ENCODE results near the gene SLCO3A1. TPM values are rescaled to one million over a fixed set of nuclear protein-coding genes. Genes with fewer than 3 reads are reported as not detected.

Gene SLCO3A1
- total RNA-seq, 1 experiment from 2014 or later = 9.1 TPM

DNA sequence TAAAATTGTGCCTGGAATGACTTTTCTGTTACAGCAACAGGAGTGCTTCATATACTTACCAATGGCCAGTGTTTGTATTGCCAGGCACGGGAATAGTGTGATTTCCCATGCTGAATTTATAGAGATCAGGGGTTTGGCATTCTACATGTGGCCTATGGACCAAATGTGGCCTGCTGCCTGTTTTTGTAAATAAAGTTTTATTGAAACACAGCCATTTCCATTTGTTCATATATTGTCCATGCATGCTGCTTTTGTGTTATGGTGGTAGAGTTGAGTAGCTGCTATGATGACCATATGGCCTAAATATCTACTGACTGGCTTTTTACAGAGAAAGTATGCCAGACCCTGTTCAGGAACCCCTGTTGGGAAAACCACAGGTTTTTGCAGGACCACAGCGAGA lies 55.6 kb downstream of the SLCO3A1 start:
- Mint-ChIP-seq H3K9me3 (no peaks in the 10 kb centered on the region), H3K36me3 (no peaks in the 10 kb centered on the region), H3K27ac (no peak overlapping the region), H3K27me3 (ENCODE audit: low read depth) (no peaks in the 10 kb centered on the region), H3K4me1 (peaks cover 12% of the 10 kb centered on the region), H3K4me3 (no peak overlapping the region)
- DNase-seq (ENCODE audit: low spot score) (no peak), ATAC-seq (no peak)
- CTCF ChIA-PET = interaction anchor here (0.8 to 1.0 kb wide), 2 partner anchors 56 to 59 kb away, joined by 3 read pairs; partner anchors contain the start of gene SLCO3A1
- TF ChIP-seq, protein P1, sequence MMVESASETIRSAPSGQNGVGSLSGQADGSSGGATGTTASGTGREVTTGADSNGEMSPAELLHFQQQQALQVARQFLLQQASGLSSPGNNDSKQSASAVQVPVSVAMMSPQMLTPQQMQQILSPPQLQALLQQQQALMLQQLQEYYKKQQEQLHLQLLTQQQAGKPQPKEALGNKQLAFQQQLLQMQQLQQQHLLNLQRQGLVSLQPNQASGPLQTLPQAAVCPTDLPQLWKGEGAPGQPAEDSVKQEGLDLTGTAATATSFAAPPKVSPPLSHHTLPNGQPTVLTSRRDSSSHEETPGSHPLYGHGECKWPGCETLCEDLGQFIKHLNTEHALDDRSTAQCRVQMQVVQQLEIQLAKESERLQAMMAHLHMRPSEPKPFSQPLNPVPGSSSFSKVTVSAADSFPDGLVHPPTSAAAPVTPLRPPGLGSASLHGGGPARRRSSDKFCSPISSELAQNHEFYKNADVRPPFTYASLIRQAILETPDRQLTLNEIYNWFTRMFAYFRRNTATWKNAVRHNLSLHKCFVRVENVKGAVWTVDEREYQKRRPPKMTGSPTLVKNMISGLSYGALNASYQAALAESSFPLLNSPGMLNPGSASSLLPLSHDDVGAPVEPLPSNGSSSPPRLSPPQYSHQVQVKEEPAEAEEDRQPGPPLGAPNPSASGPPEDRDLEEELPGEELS (CRISPR knock-in tag; IDR thresholded peaks at IDR 0.05) = no peak
- TF ChIP-seq, protein P2, sequence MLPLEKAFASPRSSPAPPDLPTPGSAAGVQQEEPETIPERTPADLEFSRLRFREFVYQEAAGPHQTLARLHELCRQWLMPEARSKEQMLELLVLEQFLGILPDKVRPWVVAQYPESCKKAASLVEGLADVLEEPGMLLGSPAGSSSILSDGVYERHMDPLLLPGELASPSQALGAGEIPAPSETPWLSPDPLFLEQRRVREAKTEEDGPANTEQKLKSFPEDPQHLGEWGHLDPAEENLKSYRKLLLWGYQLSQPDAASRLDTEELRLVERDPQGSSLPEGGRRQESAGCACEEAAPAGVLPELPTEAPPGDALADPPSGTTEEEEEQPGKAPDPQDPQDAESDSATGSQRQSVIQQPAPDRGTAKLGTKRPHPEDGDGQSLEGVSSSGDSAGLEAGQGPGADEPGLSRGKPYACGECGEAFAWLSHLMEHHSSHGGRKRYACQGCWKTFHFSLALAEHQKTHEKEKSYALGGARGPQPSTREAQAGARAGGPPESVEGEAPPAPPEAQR (CRISPR knock-in tag; IDR thresholded peaks at IDR 0.05) = no peak
- TF ChIP-seq FOXK1 (CRISPR knock-in tag; IDR thresholded peaks at IDR 0.05) (no peak), ZNF219 (CRISPR knock-in tag; IDR thresholded peaks at IDR 0.05; ENCODE audit: borderline replicate concordance) (no peak), NR3C1 (CRISPR knock-in tag; conservative IDR thresholded peaks at IDR 0.05; ENCODE audit: low read depth) (no peak), ZNF121 (CRISPR knock-in tag; IDR thresholded peaks at IDR 0.05) (no peak), NFE2L1 (CRISPR knock-in tag; IDR thresholded peaks at IDR 0.05) (no peak), EMX1 (CRISPR knock-in tag; IDR thresholded peaks at IDR 0.05) (no peak), GTF2I (CRISPR knock-in tag; conservative IDR thresholded peaks at IDR 0.05) (no peak), ESRRA (CRISPR knock-in tag; IDR thresholded peaks at IDR 0.05; ENCODE audit: borderline replicate concordance) (no peak), RELA (CRISPR knock-in tag; IDR thresholded peaks at IDR 0.05; ENCODE audit: borderline replicate concordance) (no peak), RORB (CRISPR knock-in tag; IDR thresholded peaks at IDR 0.05) (no peak), TEAD4 (CRISPR knock-in tag; IDR thresholded peaks at IDR 0.05) (no peak)
- TF ChIP-seq, protein P3, sequence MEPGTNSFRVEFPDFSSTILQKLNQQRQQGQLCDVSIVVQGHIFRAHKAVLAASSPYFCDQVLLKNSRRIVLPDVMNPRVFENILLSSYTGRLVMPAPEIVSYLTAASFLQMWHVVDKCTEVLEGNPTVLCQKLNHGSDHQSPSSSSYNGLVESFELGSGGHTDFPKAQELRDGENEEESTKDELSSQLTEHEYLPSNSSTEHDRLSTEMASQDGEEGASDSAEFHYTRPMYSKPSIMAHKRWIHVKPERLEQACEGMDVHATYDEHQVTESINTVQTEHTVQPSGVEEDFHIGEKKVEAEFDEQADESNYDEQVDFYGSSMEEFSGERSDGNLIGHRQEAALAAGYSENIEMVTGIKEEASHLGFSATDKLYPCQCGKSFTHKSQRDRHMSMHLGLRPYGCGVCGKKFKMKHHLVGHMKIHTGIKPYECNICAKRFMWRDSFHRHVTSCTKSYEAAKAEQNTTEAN (CRISPR knock-in tag; IDR thresholded peaks at IDR 0.05) = no peak
- TF ChIP-seq, protein P4, sequence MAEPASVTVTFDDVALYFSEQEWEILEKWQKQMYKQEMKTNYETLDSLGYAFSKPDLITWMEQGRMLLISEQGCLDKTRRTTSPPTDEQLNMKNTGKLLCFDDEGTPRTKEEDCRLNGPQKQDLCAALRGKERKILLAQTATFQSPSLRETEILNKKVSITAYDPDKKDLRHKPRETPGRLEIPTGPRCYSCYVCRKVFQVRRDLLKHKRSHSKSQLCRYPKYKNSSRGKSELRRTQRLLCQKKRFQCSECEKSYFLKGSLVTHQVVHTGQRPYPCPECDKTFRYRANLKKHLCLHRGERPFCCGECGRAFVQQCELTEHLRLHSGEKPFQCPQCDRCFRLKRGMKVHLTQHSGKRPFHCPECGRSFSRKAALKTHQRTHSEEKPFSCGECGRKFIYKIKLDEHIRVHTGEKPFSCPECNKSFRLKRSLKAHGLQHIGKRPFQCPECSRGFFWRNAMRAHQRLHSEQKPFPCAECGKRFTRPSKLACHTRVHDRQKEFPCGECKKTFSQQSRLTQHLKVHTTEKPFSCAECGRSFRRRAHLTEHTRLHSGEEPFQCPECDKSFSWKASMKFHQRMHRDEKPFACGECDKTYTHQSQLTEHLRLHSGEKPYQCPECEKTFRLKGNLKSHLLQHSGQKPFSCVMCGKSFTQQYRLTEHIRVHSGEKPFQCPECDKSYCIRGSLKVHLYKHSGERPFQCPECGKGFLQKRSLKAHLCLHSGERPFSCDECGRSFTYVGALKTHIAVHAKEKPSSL (CRISPR knock-in tag; conservative IDR thresholded peaks at IDR 0.05) = no peak
- TF ChIP-seq, protein P5, sequence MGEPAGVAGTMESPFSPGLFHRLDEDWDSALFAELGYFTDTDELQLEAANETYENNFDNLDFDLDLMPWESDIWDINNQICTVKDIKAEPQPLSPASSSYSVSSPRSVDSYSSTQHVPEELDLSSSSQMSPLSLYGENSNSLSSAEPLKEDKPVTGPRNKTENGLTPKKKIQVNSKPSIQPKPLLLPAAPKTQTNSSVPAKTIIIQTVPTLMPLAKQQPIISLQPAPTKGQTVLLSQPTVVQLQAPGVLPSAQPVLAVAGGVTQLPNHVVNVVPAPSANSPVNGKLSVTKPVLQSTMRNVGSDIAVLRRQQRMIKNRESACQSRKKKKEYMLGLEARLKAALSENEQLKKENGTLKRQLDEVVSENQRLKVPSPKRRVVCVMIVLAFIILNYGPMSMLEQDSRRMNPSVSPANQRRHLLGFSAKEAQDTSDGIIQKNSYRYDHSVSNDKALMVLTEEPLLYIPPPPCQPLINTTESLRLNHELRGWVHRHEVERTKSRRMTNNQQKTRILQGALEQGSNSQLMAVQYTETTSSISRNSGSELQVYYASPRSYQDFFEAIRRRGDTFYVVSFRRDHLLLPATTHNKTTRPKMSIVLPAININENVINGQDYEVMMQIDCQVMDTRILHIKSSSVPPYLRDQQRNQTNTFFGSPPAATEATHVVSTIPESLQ (CRISPR knock-in tag; IDR thresholded peaks at IDR 0.05) = no peak
- TF ChIP-seq, protein P6, sequence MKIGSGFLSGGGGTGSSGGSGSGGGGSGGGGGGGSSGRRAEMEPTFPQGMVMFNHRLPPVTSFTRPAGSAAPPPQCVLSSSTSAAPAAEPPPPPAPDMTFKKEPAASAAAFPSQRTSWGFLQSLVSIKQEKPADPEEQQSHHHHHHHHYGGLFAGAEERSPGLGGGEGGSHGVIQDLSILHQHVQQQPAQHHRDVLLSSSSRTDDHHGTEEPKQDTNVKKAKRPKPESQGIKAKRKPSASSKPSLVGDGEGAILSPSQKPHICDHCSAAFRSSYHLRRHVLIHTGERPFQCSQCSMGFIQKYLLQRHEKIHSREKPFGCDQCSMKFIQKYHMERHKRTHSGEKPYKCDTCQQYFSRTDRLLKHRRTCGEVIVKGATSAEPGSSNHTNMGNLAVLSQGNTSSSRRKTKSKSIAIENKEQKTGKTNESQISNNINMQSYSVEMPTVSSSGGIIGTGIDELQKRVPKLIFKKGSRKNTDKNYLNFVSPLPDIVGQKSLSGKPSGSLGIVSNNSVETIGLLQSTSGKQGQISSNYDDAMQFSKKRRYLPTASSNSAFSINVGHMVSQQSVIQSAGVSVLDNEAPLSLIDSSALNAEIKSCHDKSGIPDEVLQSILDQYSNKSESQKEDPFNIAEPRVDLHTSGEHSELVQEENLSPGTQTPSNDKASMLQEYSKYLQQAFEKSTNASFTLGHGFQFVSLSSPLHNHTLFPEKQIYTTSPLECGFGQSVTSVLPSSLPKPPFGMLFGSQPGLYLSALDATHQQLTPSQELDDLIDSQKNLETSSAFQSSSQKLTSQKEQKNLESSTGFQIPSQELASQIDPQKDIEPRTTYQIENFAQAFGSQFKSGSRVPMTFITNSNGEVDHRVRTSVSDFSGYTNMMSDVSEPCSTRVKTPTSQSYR (CRISPR knock-in tag; IDR thresholded peaks at IDR 0.05) = no peak
- POLR2A ChIA-PET = no interaction called here
